Esophagus squamous epithelium (tissue), 4 donors: ENCODE measurements around the gene LBX2.

ENCODE experiments used
- POLR2A ChIP-seq, 4 donors: fragments of 450-650 bp; IDR thresholded peaks; one replicate each; pipeline ENCODE4 v1.6.1; 2017; ENCODE audit warnings: antibody characterized with exemption in 4 of 4, mild to moderate bottlenecking in 4 of 4, moderate library complexity in 3 of 4
- TF ChIP-seq, protein P1 (sequence below), 6 experiments: fragments of 450-650 bp in 4 of 6; fragments of 200-600 bp in 2 of 6; sonication (generic) in 2 of 6; IDR thresholded peaks; one replicate each; pipeline ENCODE4 v1.5.1; 2016 to 2019; ENCODE audit warnings: antibody characterized with exemption in 6 of 6, mild to moderate bottlenecking in 4 of 6, moderate library complexity in 4 of 6

DNA sequence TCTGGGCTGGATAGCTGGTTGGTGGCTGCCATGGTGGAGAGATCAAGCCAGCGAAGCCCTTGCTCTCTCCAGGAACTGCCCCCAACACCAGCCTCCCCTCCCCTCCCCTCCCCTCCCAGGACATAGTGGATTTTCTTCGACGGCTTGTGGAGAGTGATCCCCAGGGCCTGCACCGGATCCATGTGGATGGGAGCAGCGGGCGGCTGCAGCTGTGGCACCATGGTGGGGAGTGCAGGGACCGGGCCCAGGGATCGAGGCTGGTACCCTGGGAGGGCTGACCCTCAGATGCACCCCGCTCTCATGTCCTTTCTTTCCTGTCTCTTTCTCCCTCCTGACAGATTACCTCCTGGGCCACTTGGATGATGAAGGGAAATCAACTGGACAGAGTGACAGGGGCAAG, 9.5 kb downstream of the LBX2 start:
- TF ChIP-seq, protein P1, sequence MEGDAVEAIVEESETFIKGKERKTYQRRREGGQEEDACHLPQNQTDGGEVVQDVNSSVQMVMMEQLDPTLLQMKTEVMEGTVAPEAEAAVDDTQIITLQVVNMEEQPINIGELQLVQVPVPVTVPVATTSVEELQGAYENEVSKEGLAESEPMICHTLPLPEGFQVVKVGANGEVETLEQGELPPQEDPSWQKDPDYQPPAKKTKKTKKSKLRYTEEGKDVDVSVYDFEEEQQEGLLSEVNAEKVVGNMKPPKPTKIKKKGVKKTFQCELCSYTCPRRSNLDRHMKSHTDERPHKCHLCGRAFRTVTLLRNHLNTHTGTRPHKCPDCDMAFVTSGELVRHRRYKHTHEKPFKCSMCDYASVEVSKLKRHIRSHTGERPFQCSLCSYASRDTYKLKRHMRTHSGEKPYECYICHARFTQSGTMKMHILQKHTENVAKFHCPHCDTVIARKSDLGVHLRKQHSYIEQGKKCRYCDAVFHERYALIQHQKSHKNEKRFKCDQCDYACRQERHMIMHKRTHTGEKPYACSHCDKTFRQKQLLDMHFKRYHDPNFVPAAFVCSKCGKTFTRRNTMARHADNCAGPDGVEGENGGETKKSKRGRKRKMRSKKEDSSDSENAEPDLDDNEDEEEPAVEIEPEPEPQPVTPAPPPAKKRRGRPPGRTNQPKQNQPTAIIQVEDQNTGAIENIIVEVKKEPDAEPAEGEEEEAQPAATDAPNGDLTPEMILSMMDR (IDR thresholded peaks at IDR 0.05): no peak
- no peak for TF ChIP-seq POLR2A (IDR thresholded peaks at IDR 0.05)
